ENCODE results near the gene HK1. TPM values are rescaled to one million over a fixed set of nuclear protein-coding genes. Genes with fewer than 3 reads are reported as not detected.

The HK1 gene
- 100 to 1,000 TPM; 153 to 154 TPM for total RNA-seq

DNA sequence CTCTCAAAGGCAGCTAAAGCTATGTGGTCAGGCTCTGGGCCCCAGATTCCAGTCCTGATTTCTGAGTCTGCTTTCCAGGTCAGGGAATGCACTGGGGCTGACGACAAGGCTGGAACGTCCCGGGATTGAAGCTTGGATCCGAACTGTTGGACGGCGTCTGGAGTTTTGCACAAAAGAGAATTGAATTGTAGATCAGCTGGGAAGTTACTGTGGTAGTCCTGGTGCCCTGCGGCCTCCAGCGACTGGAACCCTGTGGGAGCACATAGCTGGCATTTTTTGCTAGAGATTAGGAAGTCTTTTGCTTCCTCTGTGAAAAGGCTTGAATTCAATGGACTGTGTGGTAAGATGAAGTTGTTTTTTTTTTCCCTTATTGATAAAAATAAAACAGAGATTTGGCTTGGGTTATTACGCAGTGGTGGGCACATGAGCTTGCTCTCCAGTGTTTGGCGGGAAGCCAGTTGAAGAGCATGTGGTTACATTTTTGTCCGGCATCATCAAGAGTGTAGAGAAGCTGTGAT lies at the start of gene HK1:
Gene HK1 (plus strand): TSS at position 51 of the 518 bp plus-strand sequence.
- CTCF ChIA-PET, result interaction anchor here (1.1 kb wide), 1 partner anchor 130 kb away, joined by 3 read pairs; no protein-coding TSS in a partner anchor
- H3K36me3 Mint-ChIP-seq (ENCODE audit: low read depth), result no peaks in the 10 kb centered on the region
- POLR2A ChIA-PET, result interaction anchor here (0.8 kb wide), 1 partner anchor 39 kb away, joined by 3 read pairs; no protein-coding TSS in a partner anchor
- no peak within 1 kb of the TSS for H3K4me3 Mint-ChIP-seq
- no peaks in the 10 kb centered on the region for H3K9me3 Mint-ChIP-seq (ENCODE audit: insufficient read depth)
- H3K27ac Mint-ChIP-seq, result no peak within 1 kb of the TSS
- no peak for ATAC-seq
- no peak for DNase-seq
- H3K27me3 Mint-ChIP-seq (ENCODE audit: low read depth), result peaks cover 2% of the 10 kb centered on the region
- no peaks in the 10 kb centered on the region for H3K4me1 Mint-ChIP-seq (ENCODE audit: low read depth)

DNA sequence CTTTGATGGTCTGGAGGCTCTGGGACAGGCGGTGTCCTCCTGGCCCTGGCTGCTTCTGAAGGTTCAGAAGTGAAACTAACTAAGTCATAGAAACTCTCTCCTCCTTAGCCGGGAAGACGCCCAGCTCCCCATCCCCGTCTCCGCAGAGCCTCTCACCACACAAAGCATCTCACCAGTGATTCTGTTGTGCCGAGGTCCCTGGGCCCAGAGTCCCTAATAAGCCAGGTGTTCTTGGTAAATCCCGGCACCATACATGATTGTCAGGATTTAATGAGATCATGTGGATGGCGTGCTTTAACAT lies 48.7 kb upstream of the HK1 start:
- ChIA-PET CTCF (interaction anchor here (0.6 to 5.1 kb wide), 15 partner anchors 9 to 274 kb away, joined by 3 to 35 read pairs (median 6); partner anchors contain the start of gene DDX21), POLR2A (interaction anchor here (0.7 to 1.8 kb wide), 7 partner anchors 23 to 274 kb away, joined by 3 to 6 read pairs (median 3); partner anchors contain the start of gene DDX21)
- Mint-ChIP-seq H3K4me3 (peak overlapping the region; percentile 80), H3K9me3 (ENCODE audit: insufficient read depth) (no peaks in the 10 kb centered on the region), H3K36me3 (ENCODE audit: low read depth) (no peaks in the 10 kb centered on the region), H3K27me3 (ENCODE audit: low read depth) (no peaks in the 10 kb centered on the region), H3K27ac (peak overlapping the region; percentile 98), H3K4me1 (ENCODE audit: low read depth) (peaks cover 86% of the 10 kb centered on the region)
- no peak for DNase-seq
- ATAC-seq, result no peak

DNA sequence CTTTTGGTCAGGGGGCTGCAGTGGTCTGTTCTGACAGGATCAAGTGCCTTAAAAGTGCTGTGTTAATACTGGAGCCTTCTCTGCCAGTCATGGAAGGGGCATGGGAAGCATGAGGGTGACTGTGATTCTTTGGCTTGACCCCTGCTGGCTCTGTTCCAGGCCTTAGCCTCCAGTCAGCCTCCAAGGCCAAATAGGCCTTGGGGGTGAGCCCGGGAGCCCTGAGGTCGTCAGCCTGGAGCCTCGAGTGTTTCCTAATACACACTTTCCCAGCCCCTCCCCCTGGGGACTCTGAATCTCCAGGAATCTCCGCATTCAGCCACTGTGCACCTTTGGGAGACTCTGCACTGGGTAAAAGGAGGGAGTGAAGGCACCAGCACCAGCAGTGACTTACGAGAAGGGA lies 48.2 kb upstream of the HK1 start:
- no peaks in the 10 kb centered on the region for H3K9me3 Mint-ChIP-seq (ENCODE audit: insufficient read depth)
- H3K27ac Mint-ChIP-seq, result peak overlapping the region; percentile 98
- ChIA-PET CTCF (interaction anchor here (1.5 to 5.1 kb wide), 4 partner anchors 8 to 163 kb away, joined by 6 to 35 read pairs (median 10); no protein-coding TSS in a partner anchor), POLR2A (no interaction called here)
- H3K4me1 Mint-ChIP-seq (ENCODE audit: low read depth), result peaks cover 81% of the 10 kb centered on the region
- DNase-seq, result no peak
- no peak for ATAC-seq
- H3K27me3 Mint-ChIP-seq (ENCODE audit: low read depth), result no peaks in the 10 kb centered on the region
- H3K36me3 Mint-ChIP-seq (ENCODE audit: low read depth), result no peaks in the 10 kb centered on the region
- peak overlapping the region; percentile 80 for H3K4me3 Mint-ChIP-seq

DNA sequence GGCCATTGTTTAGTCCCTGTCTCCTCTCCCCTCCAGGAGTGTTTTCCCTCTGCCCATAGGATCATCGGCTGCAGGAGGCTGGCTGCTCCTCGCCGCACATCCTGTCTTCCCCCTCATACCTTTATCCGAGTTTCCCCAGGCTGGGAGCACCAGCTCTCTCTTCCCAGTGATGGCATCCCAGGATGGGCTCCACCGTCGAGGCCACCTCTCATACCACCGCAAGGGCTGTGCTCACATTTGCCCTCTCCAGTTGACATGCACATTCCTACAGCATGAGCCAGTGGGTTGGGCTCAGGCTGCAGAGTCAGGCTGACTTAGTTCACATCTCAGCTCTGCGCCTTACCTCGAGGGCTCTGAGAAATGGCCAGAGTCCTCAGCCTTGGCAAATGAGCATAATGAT lies 46.0 kb upstream of the HK1 start:
- no peaks in the 10 kb centered on the region for H3K36me3 Mint-ChIP-seq (ENCODE audit: low read depth)
- H3K27me3 Mint-ChIP-seq (ENCODE audit: low read depth), result no peaks in the 10 kb centered on the region
- no peak overlapping the region for H3K4me3 Mint-ChIP-seq
- DNase-seq (no peak), ATAC-seq (no peak)
- H3K27ac Mint-ChIP-seq, result no peak overlapping the region
- peaks cover 65% of the 10 kb centered on the region for H3K4me1 Mint-ChIP-seq (ENCODE audit: low read depth)
- POLR2A ChIA-PET, result no interaction called here
- CTCF ChIA-PET, result interaction anchor here (0.8 to 9.8 kb wide), 6 partner anchors 15 to 484 kb away, joined by 3 to 173 read pairs (median 4); no protein-coding TSS in a partner anchor
- H3K9me3 Mint-ChIP-seq (ENCODE audit: insufficient read depth), result no peaks in the 10 kb centered on the region

DNA sequence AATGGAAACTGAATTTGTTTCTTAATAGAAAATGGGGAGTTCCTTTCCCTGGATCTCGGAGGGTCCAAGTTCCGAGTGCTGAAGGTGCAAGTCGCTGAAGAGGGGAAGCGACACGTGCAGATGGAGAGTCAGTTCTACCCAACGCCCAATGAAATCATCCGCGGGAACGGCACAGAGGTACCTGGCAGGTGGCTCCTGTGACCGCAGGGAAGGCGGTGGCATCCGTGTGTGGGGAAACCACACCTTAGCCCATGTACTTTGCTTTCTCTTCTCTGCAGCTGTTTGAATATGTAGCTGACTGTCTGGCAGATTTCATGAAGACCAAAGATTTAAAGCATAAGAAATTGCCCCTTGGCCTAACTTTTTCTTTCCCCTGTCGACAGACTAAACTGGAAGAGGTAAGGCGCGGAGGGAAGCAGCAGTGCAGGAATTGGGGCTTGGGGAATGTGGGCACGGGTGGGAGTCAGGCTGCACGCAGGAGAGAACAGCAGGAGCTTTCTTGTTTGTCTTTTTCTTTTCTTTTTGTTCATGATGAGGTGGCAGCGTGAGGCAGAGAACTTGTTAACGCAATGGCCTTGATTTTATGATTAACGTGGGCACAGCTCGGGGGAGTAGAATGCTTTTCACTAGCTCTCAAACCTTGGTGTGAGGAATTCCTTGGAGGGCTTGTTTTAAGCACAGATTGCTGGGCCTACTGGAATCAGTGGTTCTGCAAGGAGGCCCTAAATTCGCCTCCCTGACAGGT lies 45.4 kb upstream of the HK1 start:
- peak; percentile 40 for DNase-seq
- H3K27me3 Mint-ChIP-seq (ENCODE audit: low read depth), result no peaks in the 10 kb centered on the region
- no peaks in the 10 kb centered on the region for H3K9me3 Mint-ChIP-seq (ENCODE audit: insufficient read depth)
- ATAC-seq, result no peak
- H3K27ac Mint-ChIP-seq, result peak overlapping the region; percentile 63
- peak overlapping the region; percentile 33 for H3K4me3 Mint-ChIP-seq
- ChIA-PET POLR2A (no interaction called here), CTCF (interaction anchor here (0.6 to 9.8 kb wide), 6 partner anchors 14 to 483 kb away, joined by 3 to 173 read pairs (median 3); no protein-coding TSS in a partner anchor)
- peaks cover 65% of the 10 kb centered on the region for H3K4me1 Mint-ChIP-seq (ENCODE audit: low read depth)
- no peaks in the 10 kb centered on the region for H3K36me3 Mint-ChIP-seq (ENCODE audit: low read depth)

DNA sequence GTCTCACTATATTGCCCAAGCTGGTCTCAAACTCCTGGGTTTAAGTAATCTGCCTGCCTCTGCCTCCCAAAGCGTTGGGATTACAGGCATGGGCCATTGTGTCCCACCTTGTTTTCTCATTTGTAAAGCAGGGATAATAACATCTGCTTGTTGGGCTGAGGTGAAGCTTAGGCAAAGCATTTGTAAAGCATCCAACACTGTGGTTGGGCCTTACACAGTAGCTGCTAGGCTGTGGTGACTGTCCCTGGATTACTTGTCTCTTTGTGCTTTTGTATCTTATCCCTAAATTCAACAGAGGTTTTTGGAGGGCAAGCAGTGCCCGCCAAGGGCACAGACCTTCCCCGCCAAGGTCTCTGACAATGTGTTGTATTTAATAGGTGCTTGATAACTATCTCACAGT lies 43.8 kb upstream of the HK1 start:
- no peak overlapping the region for H3K27ac Mint-ChIP-seq
- ChIA-PET CTCF (interaction anchor here (1.5 to 9.8 kb wide), 2 partner anchors 158 to 174 kb away, joined by 7 to 173 read pairs; no protein-coding TSS in a partner anchor), POLR2A (no interaction called here)
- DNase-seq, result no peak
- H3K27me3 Mint-ChIP-seq (ENCODE audit: low read depth), result no peaks in the 10 kb centered on the region
- H3K9me3 Mint-ChIP-seq (ENCODE audit: insufficient read depth), result no peaks in the 10 kb centered on the region
- H3K4me3 Mint-ChIP-seq, result no peak overlapping the region
- ATAC-seq, result no peak
- peaks cover 56% of the 10 kb centered on the region for H3K4me1 Mint-ChIP-seq (ENCODE audit: low read depth)
- H3K36me3 Mint-ChIP-seq (ENCODE audit: low read depth), result no peaks in the 10 kb centered on the region

DNA sequence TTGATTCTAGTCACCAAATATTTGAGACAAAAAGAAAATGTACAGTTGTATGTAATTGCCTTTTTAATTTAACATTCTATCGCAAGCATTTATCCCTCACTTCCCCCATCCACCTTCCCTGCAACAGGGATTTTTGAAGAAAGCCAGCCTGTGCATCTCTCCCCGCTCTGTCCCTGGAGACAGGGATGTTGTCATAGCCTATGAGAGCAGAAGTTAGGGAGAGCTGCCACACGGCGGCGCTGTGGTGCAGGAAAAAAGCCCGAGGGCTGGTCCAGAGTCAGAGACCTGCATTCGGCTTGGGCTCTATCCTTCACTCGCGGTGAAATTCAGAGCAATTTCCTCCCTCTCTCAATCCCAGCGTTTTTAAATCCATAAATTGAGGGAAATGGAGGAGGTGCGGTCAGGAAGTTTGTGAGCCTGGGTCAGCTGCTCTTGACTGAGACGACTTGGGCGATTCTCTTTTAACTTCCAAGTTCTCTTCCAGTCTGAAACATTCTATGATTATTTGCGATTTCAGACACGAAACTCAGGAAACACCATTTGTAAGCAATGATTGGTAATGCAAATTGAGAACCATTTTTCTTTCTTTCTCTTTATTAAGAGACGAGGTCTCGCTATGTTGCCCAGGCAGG lies 40.7 kb upstream of the HK1 start:
- Mint-ChIP-seq H3K36me3 (ENCODE audit: low read depth) (no peaks in the 10 kb centered on the region), H3K4me1 (ENCODE audit: low read depth) (peaks cover 42% of the 10 kb centered on the region), H3K9me3 (ENCODE audit: insufficient read depth) (no peaks in the 10 kb centered on the region), H3K27ac (no peak overlapping the region), H3K4me3 (no peak overlapping the region), H3K27me3 (ENCODE audit: low read depth) (no peaks in the 10 kb centered on the region)
- ChIA-PET POLR2A (interaction anchor here (1.0 to 1.6 kb wide), 3 partner anchors 18 to 169 kb away, joined by 3 read pairs; no protein-coding TSS in a partner anchor), CTCF (interaction anchor here (0.7 to 9.8 kb wide), 11 partner anchors 10 to 400 kb away, joined by 3 to 173 read pairs (median 5); no protein-coding TSS in a partner anchor)
- peak; percentile 91 for DNase-seq
- peak; percentile 98 for ATAC-seq

DNA sequence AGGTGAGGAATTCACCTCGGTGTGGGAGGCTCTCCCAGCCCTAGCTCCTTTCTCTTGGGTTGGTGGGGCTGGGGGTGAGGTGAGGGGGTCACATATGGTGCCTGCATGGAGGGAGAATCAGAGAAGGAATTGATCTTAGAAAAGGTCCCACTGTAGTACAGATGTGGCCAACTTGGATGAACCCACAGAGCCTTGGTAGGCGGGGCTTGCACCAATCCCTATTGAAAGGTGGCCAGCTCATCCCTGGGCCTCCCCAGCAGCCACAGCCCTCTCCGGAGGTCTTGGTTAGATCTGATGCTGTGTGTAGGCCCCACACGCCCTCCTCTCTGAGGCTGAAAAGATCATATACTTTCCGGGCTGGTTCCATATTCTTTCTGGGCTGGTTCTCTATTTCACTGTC lies 39.2 kb upstream of the HK1 start:
- ChIA-PET POLR2A (interaction anchor here (1.2 to 1.6 kb wide), 2 partner anchors 151 to 168 kb away, joined by 3 read pairs; no protein-coding TSS in a partner anchor), CTCF (interaction anchor here (1.1 to 9.8 kb wide), 7 partner anchors 11 to 399 kb away, joined by 3 to 173 read pairs (median 4); no protein-coding TSS in a partner anchor)
- DNase-seq (no peak), ATAC-seq (no peak)
- Mint-ChIP-seq H3K36me3 (ENCODE audit: low read depth) (no peaks in the 10 kb centered on the region), H3K4me1 (ENCODE audit: low read depth) (peaks cover 31% of the 10 kb centered on the region), H3K9me3 (ENCODE audit: insufficient read depth) (no peaks in the 10 kb centered on the region), H3K27ac (no peak overlapping the region), H3K4me3 (no peak overlapping the region), H3K27me3 (ENCODE audit: low read depth) (no peaks in the 10 kb centered on the region)

DNA sequence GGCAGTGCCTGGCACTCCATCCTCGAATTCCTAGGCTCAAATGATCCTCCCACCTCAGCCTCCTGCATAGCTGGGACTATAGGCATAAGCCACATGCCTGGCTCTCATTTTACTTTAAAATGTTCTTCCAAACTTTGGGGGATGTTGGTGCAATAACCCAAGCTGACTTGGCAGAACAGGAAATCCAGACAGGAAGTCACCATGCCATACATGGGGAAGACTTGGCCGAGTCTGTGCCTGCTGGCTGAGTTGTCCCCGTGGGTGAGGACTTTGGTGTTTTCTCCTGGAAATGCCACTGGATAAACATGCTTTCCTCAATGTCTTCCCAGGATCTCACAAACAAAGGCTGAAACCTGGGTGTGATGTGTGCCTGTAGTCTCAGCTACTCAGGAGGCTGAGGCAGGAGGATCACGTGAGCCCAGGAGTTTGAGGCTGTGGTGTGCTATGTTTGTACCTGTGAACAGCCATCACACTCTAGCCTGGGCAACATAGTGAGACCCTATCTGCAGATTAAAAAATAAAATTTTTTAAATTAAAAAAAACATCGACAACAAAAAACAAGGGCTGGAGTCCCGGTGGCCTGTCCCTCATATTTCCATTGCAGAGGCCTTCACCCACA lies 38.4 kb upstream of the HK1 start:
- no peaks in the 10 kb centered on the region for H3K9me3 Mint-ChIP-seq (ENCODE audit: insufficient read depth)
- no peak overlapping the region for H3K4me3 Mint-ChIP-seq
- DNase-seq (no peak), ATAC-seq (no peak)
- no peak overlapping the region for H3K27ac Mint-ChIP-seq
- H3K36me3 Mint-ChIP-seq (ENCODE audit: low read depth), result no peaks in the 10 kb centered on the region
- H3K27me3 Mint-ChIP-seq (ENCODE audit: low read depth), result no peaks in the 10 kb centered on the region
- ChIA-PET POLR2A (no interaction called here), CTCF (interaction anchor here (0.7 to 9.8 kb wide), 7 partner anchors 12 to 168 kb away, joined by 3 to 173 read pairs (median 3); no protein-coding TSS in a partner anchor)
- peaks cover 31% of the 10 kb centered on the region for H3K4me1 Mint-ChIP-seq (ENCODE audit: low read depth)

DNA sequence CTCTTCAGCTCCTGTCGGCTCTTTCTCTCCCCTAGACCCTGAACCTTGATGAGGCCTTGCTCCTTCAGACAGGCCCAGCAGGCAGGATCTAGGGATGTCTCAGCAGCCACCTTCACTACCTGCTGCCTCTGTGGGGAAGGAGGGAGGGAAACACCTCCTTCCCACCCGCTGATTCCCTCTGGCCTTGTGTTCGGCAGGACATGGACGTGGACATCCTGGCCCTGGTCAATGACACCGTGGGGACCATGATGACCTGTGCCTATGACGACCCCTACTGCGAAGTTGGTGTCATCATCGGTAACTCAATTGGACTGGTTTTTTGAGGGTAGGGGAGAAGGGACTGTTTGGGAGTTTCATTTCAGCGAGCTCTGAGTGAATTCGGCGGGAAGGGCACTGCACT lies 37.8 kb upstream of the HK1 start:
- no peak for DNase-seq
- ChIA-PET CTCF (interaction anchor here (0.7 to 9.8 kb wide), 6 partner anchors 13 to 168 kb away, joined by 3 to 173 read pairs (median 3); no protein-coding TSS in a partner anchor), POLR2A (no interaction called here)
- Mint-ChIP-seq H3K27me3 (ENCODE audit: low read depth) (no peaks in the 10 kb centered on the region), H3K9me3 (ENCODE audit: insufficient read depth) (no peaks in the 10 kb centered on the region), H3K4me3 (no peak overlapping the region), H3K27ac (no peak overlapping the region), H3K36me3 (ENCODE audit: low read depth) (no peaks in the 10 kb centered on the region), H3K4me1 (ENCODE audit: low read depth) (peaks cover 31% of the 10 kb centered on the region)
- no peak for ATAC-seq

DNA sequence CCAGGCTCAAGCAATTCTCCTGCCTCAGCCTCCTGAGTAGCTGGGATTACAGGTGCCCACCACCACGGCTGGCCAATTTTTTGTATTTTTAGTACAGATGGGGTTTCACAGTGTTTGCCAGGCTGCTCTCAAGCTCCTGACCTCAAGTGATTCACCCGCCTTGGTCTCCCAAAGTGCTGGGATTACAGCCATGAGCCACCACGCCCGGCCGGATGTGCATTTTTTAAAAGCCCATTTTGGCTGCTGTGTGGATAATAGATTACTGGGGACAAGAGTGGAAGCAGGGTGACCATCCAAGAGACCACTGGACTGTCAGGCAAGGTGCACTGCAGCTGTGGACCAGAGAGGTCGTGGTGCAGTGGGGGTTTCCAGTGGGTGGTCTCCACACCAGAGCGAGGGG lies 36.7 kb upstream of the HK1 start:
- ChIA-PET POLR2A (no interaction called here), CTCF (interaction anchor here (1.1 to 2.8 kb wide), 3 partner anchors 150 to 167 kb away, joined by 3 to 11 read pairs (median 8); no protein-coding TSS in a partner anchor)
- ATAC-seq, result no peak

More for the DNA sequence above, 36.7 kb upstream of the HK1 start:
- Mint-ChIP-seq H3K27ac (no peak overlapping the region), H3K27me3 (ENCODE audit: low read depth) (no peaks in the 10 kb centered on the region), H3K9me3 (ENCODE audit: insufficient read depth) (no peaks in the 10 kb centered on the region), H3K4me3 (no peak overlapping the region), H3K36me3 (ENCODE audit: low read depth) (no peaks in the 10 kb centered on the region), H3K4me1 (ENCODE audit: low read depth) (peaks cover 28% of the 10 kb centered on the region)
- no peak for DNase-seq
